GM12891 (cell line): Measurements from ENCODE around the gene EFCAB12.

Experiments
- PAX5 ChIP-seq: IDR thresholded peaks from 2 replicates; pipeline ENCODE4 v1.6.1; 2011; ENCODE audit warnings: low read length, moderate library complexity, mild to moderate bottlenecking; ENCODE audit not compliant: insufficient read depth, severe bottlenecking
- POLR2A ChIP-seq: IDR thresholded peaks from 2 replicates; pipeline ENCODE4 v1.6.1; 2011; ENCODE audit warnings: low read depth, low read length, control low read depth
- POLR2AphosphoS5 ChIP-seq: IDR thresholded peaks from 2 replicates; pipeline ENCODE4 v1.6.1; 2011; ENCODE audit warnings: low read depth, low read length, control low read depth
- POU2F2 ChIP-seq: IDR thresholded peaks from 2 replicates; pipeline ENCODE4 v1.6.1; 2011; ENCODE audit warnings: low read depth, mild to moderate bottlenecking, control low read depth, low read length, moderate library complexity
- SPI1 ChIP-seq: IDR thresholded peaks from 2 replicates; pipeline ENCODE4 v1.6.1; 2011; ENCODE audit warnings: low read depth, low read length, control low read depth
- TAF1 ChIP-seq: IDR thresholded peaks from 2 replicates; pipeline ENCODE4 v1.6.1; 2011; ENCODE audit warnings: low read depth, low read length, control low read depth

- TF ChIP-seq POLR2AphosphoS5 (no peak), SPI1 (no peak), POLR2A (no peak), PAX5 (no peak), TAF1 (no peak), POU2F2 (no peak)
Measured at GRCh38 chr3:129386984-129387383, 41.5 kb downstream of the EFCAB12 start.
